Measurements from ENCODE around the gene GADD45G. TPM values are rescaled to one million over a fixed set of nuclear protein-coding genes. Genes with fewer than 3 reads are reported as not detected.

Gene GADD45G
- polyA plus RNA-seq, 1 donor from 2014 or later = 161 TPM

DNA sequence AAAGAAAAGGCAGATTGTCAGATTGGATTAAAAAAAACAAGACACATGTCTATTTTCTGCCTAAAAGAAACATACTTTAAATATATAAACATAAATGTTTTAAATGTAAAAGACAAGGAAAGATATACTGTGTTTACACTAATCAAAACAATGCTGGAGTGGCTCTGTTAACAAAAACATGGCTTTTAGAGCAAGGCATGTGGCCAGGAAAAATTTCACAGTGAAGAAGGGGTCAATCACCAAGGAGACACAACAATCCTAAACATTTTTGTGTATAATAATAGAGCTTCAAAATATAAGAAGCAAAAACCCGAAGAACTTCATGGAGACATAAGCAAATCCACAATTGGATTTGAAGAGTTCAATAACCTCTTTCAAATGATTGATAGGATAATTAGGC is 18.5 kb upstream of the GADD45G start:
- H3K9me2 ChIP-seq (ENCODE audit: insufficient read depth, low read length) = no peaks in the 10 kb centered on the region
- TF ChIP-seq POLR2AphosphoS5 (IDR thresholded peaks at IDR 0.05) = no peak
- no peak for TF ChIP-seq EP300 (conservative IDR thresholded peaks at IDR 0.05; ENCODE audit: poor library complexity, severe bottlenecking)
- TF ChIP-seq, protein P1, sequence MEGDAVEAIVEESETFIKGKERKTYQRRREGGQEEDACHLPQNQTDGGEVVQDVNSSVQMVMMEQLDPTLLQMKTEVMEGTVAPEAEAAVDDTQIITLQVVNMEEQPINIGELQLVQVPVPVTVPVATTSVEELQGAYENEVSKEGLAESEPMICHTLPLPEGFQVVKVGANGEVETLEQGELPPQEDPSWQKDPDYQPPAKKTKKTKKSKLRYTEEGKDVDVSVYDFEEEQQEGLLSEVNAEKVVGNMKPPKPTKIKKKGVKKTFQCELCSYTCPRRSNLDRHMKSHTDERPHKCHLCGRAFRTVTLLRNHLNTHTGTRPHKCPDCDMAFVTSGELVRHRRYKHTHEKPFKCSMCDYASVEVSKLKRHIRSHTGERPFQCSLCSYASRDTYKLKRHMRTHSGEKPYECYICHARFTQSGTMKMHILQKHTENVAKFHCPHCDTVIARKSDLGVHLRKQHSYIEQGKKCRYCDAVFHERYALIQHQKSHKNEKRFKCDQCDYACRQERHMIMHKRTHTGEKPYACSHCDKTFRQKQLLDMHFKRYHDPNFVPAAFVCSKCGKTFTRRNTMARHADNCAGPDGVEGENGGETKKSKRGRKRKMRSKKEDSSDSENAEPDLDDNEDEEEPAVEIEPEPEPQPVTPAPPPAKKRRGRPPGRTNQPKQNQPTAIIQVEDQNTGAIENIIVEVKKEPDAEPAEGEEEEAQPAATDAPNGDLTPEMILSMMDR (IDR thresholded peaks at IDR 0.05; ENCODE audit: poor library complexity, severe bottlenecking) = no peak
- no peak for TF ChIP-seq TAF1 (IDR thresholded peaks at IDR 0.05; ENCODE audit: low read depth)
- no peak overlapping the region for H2AFZ ChIP-seq (ENCODE audit: low read depth, low read length)
- H3K9me3 ChIP-seq (ENCODE audit: low read length) = no peaks in the 10 kb centered on the region
- H3K4me2 ChIP-seq (ENCODE audit: low read length) = no peak overlapping the region
- H3K4me3 ChIP-seq (ENCODE audit: low read length) = no peak overlapping the region
- no peaks in the 10 kb centered on the region for H3K79me2 ChIP-seq (replicated peaks; ENCODE audit: insufficient read depth, low read length)
- no peaks in the 10 kb centered on the region for H4K20me1 ChIP-seq (ENCODE audit: insufficient read depth)
- H3K27me3 ChIP-seq (ENCODE audit: insufficient read depth, low read depth, low read length) = no peaks in the 10 kb centered on the region
- no peaks in the 10 kb centered on the region for H3K36me3 ChIP-seq (ENCODE audit: insufficient read depth, low read length)
- H3K9ac ChIP-seq (ENCODE audit: low read length) = no peak overlapping the region
- H3F3A ChIP-seq (ENCODE audit: insufficient read depth, low read length, poor library complexity, severe bottlenecking) = no peaks in the 10 kb centered on the region
- H3K27ac ChIP-seq (ENCODE audit: low read length) = no peak overlapping the region

DNA sequence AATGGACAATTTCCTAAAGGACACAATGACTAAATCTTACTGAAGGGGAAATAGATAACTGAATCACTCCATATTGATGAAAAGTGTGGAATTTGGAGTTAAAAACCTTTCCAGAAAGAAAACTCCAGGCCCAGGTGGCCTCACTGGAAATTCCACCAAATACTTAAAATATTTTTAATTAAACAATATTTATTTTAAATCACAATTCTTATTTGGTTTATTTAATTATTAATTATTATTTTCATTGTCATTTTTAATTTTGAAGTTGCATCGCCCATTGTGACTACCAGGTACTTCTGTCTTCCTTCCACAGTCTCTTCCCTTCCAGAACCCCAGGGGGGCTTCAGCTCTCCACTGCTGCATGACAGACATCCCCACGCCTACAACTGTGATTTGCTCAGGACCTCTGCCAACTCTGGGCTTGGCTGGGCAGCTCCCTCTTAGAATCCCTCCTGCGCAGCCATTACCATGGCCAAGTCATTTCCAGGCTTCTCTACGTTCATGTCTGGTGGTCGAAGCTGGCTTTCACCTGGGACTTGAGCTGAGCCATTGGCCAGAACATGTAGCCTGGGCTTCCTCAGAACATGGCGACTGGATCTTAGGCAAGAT is 16.4 kb upstream of the GADD45G start:
- Histone ChIP-seq H3K4me3 (ENCODE audit: low read length) (no peak overlapping the region), H3K36me3 (ENCODE audit: insufficient read depth, low read length) (no peaks in the 10 kb centered on the region), H3K79me2 (replicated peaks; ENCODE audit: insufficient read depth, low read length) (no peaks in the 10 kb centered on the region), H2AFZ (ENCODE audit: low read depth, low read length) (no peak overlapping the region), H3K9me2 (ENCODE audit: insufficient read depth, low read length) (no peaks in the 10 kb centered on the region), H3K27me3 (ENCODE audit: insufficient read depth, low read depth, low read length) (no peaks in the 10 kb centered on the region), H3F3A (ENCODE audit: insufficient read depth, low read length, poor library complexity, severe bottlenecking) (no peaks in the 10 kb centered on the region), H3K27ac (ENCODE audit: low read length) (no peak overlapping the region), H3K9ac (ENCODE audit: low read length) (no peak overlapping the region), H4K20me1 (ENCODE audit: insufficient read depth) (no peaks in the 10 kb centered on the region), H3K9me3 (ENCODE audit: low read length) (no peaks in the 10 kb centered on the region), H3K4me2 (ENCODE audit: low read length) (no peak overlapping the region)
- TF ChIP-seq EZH2 (IDR thresholded peaks at IDR 0.05; ENCODE audit: borderline replicate concordance, insufficient read depth, low read length, poor library complexity, severe bottlenecking) (no peak), MXI1 (conservative IDR thresholded peaks at IDR 0.05; ENCODE audit: poor library complexity, severe bottlenecking) (no peak), POLR2AphosphoS5 (IDR thresholded peaks at IDR 0.05) (no peak), SMC3 (conservative IDR thresholded peaks at IDR 0.05; ENCODE audit: poor library complexity) (no peak), EP300 (conservative IDR thresholded peaks at IDR 0.05; ENCODE audit: poor library complexity, severe bottlenecking) (no peak)
- TF ChIP-seq, protein P2, sequence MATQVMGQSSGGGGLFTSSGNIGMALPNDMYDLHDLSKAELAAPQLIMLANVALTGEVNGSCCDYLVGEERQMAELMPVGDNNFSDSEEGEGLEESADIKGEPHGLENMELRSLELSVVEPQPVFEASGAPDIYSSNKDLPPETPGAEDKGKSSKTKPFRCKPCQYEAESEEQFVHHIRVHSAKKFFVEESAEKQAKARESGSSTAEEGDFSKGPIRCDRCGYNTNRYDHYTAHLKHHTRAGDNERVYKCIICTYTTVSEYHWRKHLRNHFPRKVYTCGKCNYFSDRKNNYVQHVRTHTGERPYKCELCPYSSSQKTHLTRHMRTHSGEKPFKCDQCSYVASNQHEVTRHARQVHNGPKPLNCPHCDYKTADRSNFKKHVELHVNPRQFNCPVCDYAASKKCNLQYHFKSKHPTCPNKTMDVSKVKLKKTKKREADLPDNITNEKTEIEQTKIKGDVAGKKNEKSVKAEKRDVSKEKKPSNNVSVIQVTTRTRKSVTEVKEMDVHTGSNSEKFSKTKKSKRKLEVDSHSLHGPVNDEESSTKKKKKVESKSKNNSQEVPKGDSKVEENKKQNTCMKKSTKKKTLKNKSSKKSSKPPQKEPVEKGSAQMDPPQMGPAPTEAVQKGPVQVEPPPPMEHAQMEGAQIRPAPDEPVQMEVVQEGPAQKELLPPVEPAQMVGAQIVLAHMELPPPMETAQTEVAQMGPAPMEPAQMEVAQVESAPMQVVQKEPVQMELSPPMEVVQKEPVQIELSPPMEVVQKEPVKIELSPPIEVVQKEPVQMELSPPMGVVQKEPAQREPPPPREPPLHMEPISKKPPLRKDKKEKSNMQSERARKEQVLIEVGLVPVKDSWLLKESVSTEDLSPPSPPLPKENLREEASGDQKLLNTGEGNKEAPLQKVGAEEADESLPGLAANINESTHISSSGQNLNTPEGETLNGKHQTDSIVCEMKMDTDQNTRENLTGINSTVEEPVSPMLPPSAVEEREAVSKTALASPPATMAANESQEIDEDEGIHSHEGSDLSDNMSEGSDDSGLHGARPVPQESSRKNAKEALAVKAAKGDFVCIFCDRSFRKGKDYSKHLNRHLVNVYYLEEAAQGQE (IDR thresholded peaks at IDR 0.05; ENCODE audit: borderline replicate concordance) = no peak

DNA sequence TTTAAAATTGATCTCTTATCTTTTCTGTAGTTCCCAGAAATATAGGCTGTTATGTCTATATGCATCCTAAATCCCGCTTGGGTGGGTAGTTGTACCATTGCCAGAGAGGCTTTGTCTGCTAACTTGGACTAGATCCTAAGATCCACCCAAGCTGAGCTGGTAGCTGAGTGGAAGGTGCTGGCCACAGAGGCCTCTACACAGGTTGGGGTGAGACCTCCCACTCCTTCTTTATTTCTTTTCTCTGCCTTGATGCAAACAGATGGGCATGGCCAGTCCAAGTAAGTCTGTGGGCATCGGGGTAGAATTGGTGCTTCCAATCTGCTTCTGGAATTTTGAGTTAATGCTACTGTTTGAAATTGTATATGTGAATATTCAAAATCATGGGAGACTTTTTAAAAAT is 14.4 kb upstream of the GADD45G start:
- no peak overlapping the region for H3K4me3 ChIP-seq (ENCODE audit: low read length)
- TF ChIP-seq, protein P1 (IDR thresholded peaks at IDR 0.05; ENCODE audit: poor library complexity, severe bottlenecking) = no peak
- TF ChIP-seq RAD21 (conservative IDR thresholded peaks at IDR 0.05) = no peak
- H3K36me3 ChIP-seq (ENCODE audit: insufficient read depth, low read length) = no peaks in the 10 kb centered on the region
- H3K9ac ChIP-seq (ENCODE audit: low read length) = no peak overlapping the region
- H3K27me3 ChIP-seq (ENCODE audit: insufficient read depth, low read depth, low read length) = no peaks in the 10 kb centered on the region
- no peak overlapping the region for H2AFZ ChIP-seq (ENCODE audit: low read depth, low read length)
- no peaks in the 10 kb centered on the region for H3F3A ChIP-seq (ENCODE audit: insufficient read depth, low read length, poor library complexity, severe bottlenecking)
- no peak overlapping the region for H3K27ac ChIP-seq (ENCODE audit: low read length)
- H3K4me2 ChIP-seq (ENCODE audit: low read length) = no peak overlapping the region
- H3K9me3 ChIP-seq (ENCODE audit: low read length) = no peaks in the 10 kb centered on the region
- H3K79me2 ChIP-seq (replicated peaks; ENCODE audit: insufficient read depth, low read length) = no peaks in the 10 kb centered on the region
- H3K9me2 ChIP-seq (ENCODE audit: insufficient read depth, low read length) = no peaks in the 10 kb centered on the region
- H4K20me1 ChIP-seq (ENCODE audit: insufficient read depth) = no peaks in the 10 kb centered on the region
